Kidney (tissue), 14 donors: ENCODE results near the gene SLC17A9. TPM values are rescaled to one million over a fixed set of nuclear protein-coding genes. Genes with fewer than 3 reads are reported as not detected.

ENCODE experiments used
- DNase-seq, 5 donors: peaks; one replicate each; pipeline ENCODE4 v3.0.0-alpha.2; 2013 to 2020
- FAIRE-seq: peaks from 2 replicates; lab custom pipeline; 2012; peaks lifted over from hg19 to GRCh38; lab: Jason Lieb, UNC
- H3K27ac ChIP-seq, 2 donors: one replicate each; pipeline ENCODE4 v1.7.0; 2013; ENCODE audit warnings: low read depth in 2 of 2, low read length in 2 of 2, inconsistent platforms in 1 of 2
- H3K27me3 ChIP-seq: one replicate; pipeline ENCODE4 v1.7.1; 2013; ENCODE audit warnings: low read length, inconsistent platforms; ENCODE audit not compliant: control insufficient read depth, insufficient read depth
- H3K36me3 ChIP-seq, 3 donors: one replicate each; pipeline versions ENCODE4 v1.7.0 to v1.7.1; 2013; ENCODE audit warnings: low read length in 3 of 3, control low read depth in 1 of 3, inconsistent platforms in 1 of 3; ENCODE audit not compliant: insufficient read depth in 3 of 3, control insufficient read depth in 2 of 3
- H3K4me1 ChIP-seq, 3 donors: one replicate each; pipeline versions ENCODE4 v1.7.0 to v1.7.1; 2013; ENCODE audit warnings: low read length in 3 of 3, inconsistent platforms in 1 of 3, low read depth in 1 of 3; ENCODE audit not compliant: control insufficient read depth in 2 of 3, insufficient read depth in 2 of 3
- H3K4me3 ChIP-seq, 3 donors: one replicate each; pipeline versions ENCODE4 v1.7.0 to v1.8.1; 2013; ENCODE audit warnings: low read length in 3 of 3, control low read depth in 1 of 3, inconsistent platforms in 1 of 3
- H3K9ac ChIP-seq, 3 donors: one replicate each; pipeline versions ENCODE4 v1.7.0 to v1.7.1; 2013; ENCODE audit warnings: low read length in 3 of 3, control low read depth in 1 of 3, inconsistent platforms in 1 of 3
- H3K9me3 ChIP-seq, 3 donors: one replicate each; pipeline versions ENCODE4 v1.7.0 to v1.7.1; 2013; ENCODE audit warnings: low read length in 3 of 3, control low read depth in 1 of 3, inconsistent platforms in 1 of 3; ENCODE audit not compliant: control insufficient read depth in 2 of 3, insufficient read depth in 1 of 3
- CTCF ChIP-seq: IDR thresholded peaks from 3 replicates; pipeline ENCODE4 v1.5.1; 2012; ENCODE audit warnings: mild to moderate bottlenecking, moderate library complexity, borderline replicate concordance; ENCODE audit not compliant: insufficient read depth; ENCODE audit errors: extremely low read depth
- intact Hi-C: fragments of 100-400 bp; cut with DNase I; formaldehyde crosslinking; loops from one replicate; pipeline ENCODE4 v1.11.1; 2022
- polyA plus RNA-seq: library from polyadenylated mRNA; stranded (reverse); fragments of 350-450 nt; fragmentation: Illumina TruSeq; extraction: RNeasy Lipid Tissue Mini Kit (QIAGEN cat#74804); gene quantifications from one replicate; pipeline ENCODE4 v1.2.3, GENCODE V29; 2014; ENCODE audit warnings: low read depth, low replicate concordance; ENCODE audit not compliant: insufficient read depth
- total RNA-seq: library from RNA; stranded (reverse); fragmentation: NEBNext Ultra II Directional; extraction: Animal tissue kit (Norgen Biotek cat#: 25700); gene quantifications from one replicate; pipeline ENCODE4 v1.2.1, GENCODE V29; 2021
- donor health status: control.
- donor health status: control.
- donor health status: control.
- donor health status: control.
- donor health status: control.
- donor health status: DM: yes; HTN: yes; CAD: no.
- donor health status: Normal renal cell carcinoma (clear cell type).

SLC17A9 gene
- total and polyA plus RNA-seq, 2 donors from 2014 or later: 2.0 to 9.5 TPM

GRCh38 chr20:62929051-62929538, 23.4 kb upstream of the SLC17A9 start:
- peak; percentile 56 to 89 (median 79) for DNase-seq
- FAIRE-seq: no peak
- Histone ChIP-seq H3K9me3 (no peaks in the 10 kb centered on the region), H3K4me3 (peak overlapping the region; percentile 34 to 72 (median 59)), H3K4me1 (peaks cover 4 to 30% (median 12%) of the 10 kb centered on the region in 3 donors), H3K27ac (peak overlapping the region; percentile 63 to 79), H3K27me3 (no peaks in the 10 kb centered on the region), H3K36me3 (peaks cover 0 to 2% (median 0%) of the 10 kb centered on the region in 3 donors), H3K9ac (peak overlapping the region in 2 of 3 donors; percentile 51 to 99)
- TF ChIP-seq CTCF: no peak
- intact Hi-C loops: no loop called here

GRCh38 chr20:62931464-62931863, 21.0 kb upstream of the SLC17A9 start:
- Histone ChIP-seq H3K4me3 (no peak overlapping the region), H3K36me3 (peaks cover 4 to 7% (median 5%) of the 10 kb centered on the region in 3 donors), H3K9ac (no peak overlapping the region), H3K27ac (no peak overlapping the region), H3K9me3 (no peaks in the 10 kb centered on the region), H3K27me3 (no peaks in the 10 kb centered on the region), H3K4me1 (peaks cover 0 to 27% (median 10%) of the 10 kb centered on the region in 3 donors)
- FAIRE-seq (no peak), DNase-seq (no peak)
- no peak for TF ChIP-seq CTCF
- intact Hi-C loops: no loop called here

- Histone ChIP-seq H3K9ac (no peak overlapping the region), H3K4me1 (peaks cover 0 to 15% (median under 1%) of the 10 kb centered on the region in 3 donors), H3K9me3 (no peaks in the 10 kb centered on the region), H3K27ac (no peak overlapping the region), H3K4me3 (no peak overlapping the region), H3K36me3 (peaks cover 4 to 7% (median 5%) of the 10 kb centered on the region in 3 donors), H3K27me3 (no peaks in the 10 kb centered on the region)
- intact Hi-C loops: no loop called here
- no peak for FAIRE-seq
- DNase-seq: no peak
- no peak for TF ChIP-seq CTCF
Measured at GRCh38 chr20:62933966-62934365, 18.5 kb upstream of the SLC17A9 start.
